ENCODE data around the gene ABLIM3.

GRCh38 chr5:149221731-149222342, 80.5 kb downstream of the ABLIM3 start:
- TF ChIP-seq CTCF (IDR thresholded peaks at IDR 0.05) = no peak
- TF ChIP-seq POLR2A (IDR thresholded peaks at IDR 0.05) = no peak
- no peak for TF ChIP-seq POLR2AphosphoS5 (IDR thresholded peaks at IDR 0.05; ENCODE audit: insufficient read depth in 1 of 2, low read depth in 1 of 2)
